HepG2 (cell line): ENCODE data around the gene SLC15A1. TPM values are rescaled to one million over a fixed set of nuclear protein-coding genes. Genes with fewer than 3 reads are reported as not detected.
"Not testable (repeated sequence)": the region's sequence is repeated elsewhere in the genome, so short reads cannot be mapped to it uniquely, and the experiment has no call there.

Experiments
- ATAC-seq: fragments of 200-7000 bp; cut with Tn5 transposase; 3 replicates; pipeline ENCODE4 v1.9.1; 2020; ENCODE audit warnings: mild to moderate bottlenecking, moderate library complexity
- BruUV-seq: library from RNA; stranded (reverse); fragments of 400-500 nt; replicated peaks from 2 replicates; lab custom pipeline; 2021; lab: Mats Ljungman, UMichigan
- CTCF ChIA-PET: fragments of 300-600 bp; formaldehyde crosslinking; extraction: SDS; loops from one replicate; lab custom pipeline; 2021; ENCODE audit warnings: low total read pairs, inconsistent platforms, low intra/inter-chr PET ratio; lab: Yijun Ruan, JAX
- POLR2A ChIA-PET: fragments of 350-600 bp; sonication (Branson Sonifier 250); formaldehyde crosslinking; loops from one replicate; lab custom pipeline; 2020; ENCODE audit warnings: antibody characterized with exemption, inconsistent platforms; lab: Yijun Ruan, JAX
- DNase-seq: peaks from one replicate; pipeline ENCODE4 v3.0.0-alpha.2; 2015; ENCODE audit warnings: low spot score
- FAIRE-seq: peaks from 3 replicates; lab custom pipeline; 2011; peaks lifted over from hg19 to GRCh38; lab: Jason Lieb, UNC
- H2AFZ ChIP-seq: one replicate; pipeline ENCODE4 v1.6.1; 2011; ENCODE audit warnings: low read length, inconsistent platforms
- H3K27ac ChIP-seq: fragments of 300-600 bp; 3 replicates; pipeline ENCODE4 v1.8.0; 2011; ENCODE audit warnings: mixed run types, mild to moderate bottlenecking, mixed read lengths, low read length, inconsistent platforms; ENCODE audit not compliant: insufficient read depth; ENCODE audit errors: extremely low read length
- H3K27me3 ChIP-seq, 2 experiments: fragments of 200-600 bp in 1 of 2; 2 replicates in 1 of 2; 3 replicates in 1 of 2; pipeline versions ENCODE4 v1.6.0 to v1.8.0; 2011; ENCODE audit warnings: low read length in 2 of 2, mild to moderate bottlenecking in 2 of 2, moderate library complexity in 2 of 2, inconsistent platforms in 1 of 2; ENCODE audit not compliant: insufficient read depth in 2 of 2, control insufficient read depth in 1 of 2
- H3K36me3 ChIP-seq, 2 experiments: fragments of 200-600 bp in 1 of 2; replicated peaks in 1 of 2; 2 replicates in 1 of 2; 3 replicates in 1 of 2; pipeline versions ENCODE4 v1.5.1 to v1.8.0; 2011; ENCODE audit warnings: low read length in 2 of 2, inconsistent platforms in 1 of 2; ENCODE audit not compliant: insufficient read depth in 2 of 2, control insufficient read depth in 1 of 2
- H3K4me1 ChIP-seq: 2 replicates; pipeline ENCODE4 v1.5.1; 2012; ENCODE audit warnings: low read length, inconsistent platforms; ENCODE audit not compliant: insufficient read depth
- H3K4me2 ChIP-seq: 2 replicates; pipeline ENCODE4 v1.6.0; 2011; ENCODE audit warnings: low read depth, low read length, inconsistent platforms
- H3K4me3 ChIP-seq, 3 experiments: fragments of 200-600 bp in 1 of 3; sonication (generic), shearing (Covaris generic) in 1 of 3; replicated peaks in 1 of 3; 2 replicates each; pipeline ENCODE4 v1.5.1; 2011 to 2016; ENCODE audit warnings: low read length in 3 of 3, inconsistent platforms in 2 of 3, low read depth in 2 of 3, mild to moderate bottlenecking in 2 of 3, control low read depth in 1 of 3, mixed read lengths in 1 of 3; ENCODE audit not compliant: insufficient read depth in 1 of 3
- H3K79me2 ChIP-seq: one replicate; pipeline ENCODE4 v1.6.1; 2011; ENCODE audit warnings: low read length, inconsistent platforms; ENCODE audit not compliant: insufficient read depth
- H3K9ac ChIP-seq: 2 replicates; pipeline ENCODE4 v1.6.0; 2011; ENCODE audit warnings: mild to moderate bottlenecking, low read depth, low read length, inconsistent platforms; ENCODE audit not compliant: insufficient read depth
- H3K9me3 ChIP-seq: 2 replicates; pipeline ENCODE4 v1.5.1; 2012; ENCODE audit warnings: mild to moderate bottlenecking, low read length
- H4K20me1 ChIP-seq: 2 replicates; pipeline ENCODE4 v1.6.0; 2011; ENCODE audit warnings: inconsistent platforms, mild to moderate bottlenecking, low read length, moderate library complexity; ENCODE audit not compliant: insufficient read depth
- ETV6 ChIP-seq: sonication (generic); formaldehyde crosslinking; conservative IDR thresholded peaks from 2 replicates; pipeline ENCODE4 v1.4.0; 2020; ENCODE audit warnings: missing genetic modification reagents
- NRL ChIP-seq: sonication (generic); formaldehyde crosslinking; IDR thresholded peaks from 2 replicates; pipeline ENCODE4 v1.5.0; 2020; ENCODE audit warnings: missing genetic modification reagents, mild to moderate bottlenecking, moderate library complexity, borderline replicate concordance
- ZNF235 ChIP-seq: sonication (generic); formaldehyde crosslinking; IDR thresholded peaks from 2 replicates; pipeline ENCODE4 v1.8.1; 2023; ENCODE audit warnings: mild to moderate bottlenecking, missing genetic modification reagents, borderline replicate concordance
- WGBS: methylation state at CpG from one replicate; pipeline ENCODE4 v1.1.6; 2017; ENCODE audit warnings: low lambda C conversion rate; 5-methylcytosine and 5-hydroxymethylcytosine counted together
- in situ Hi-C: cut with HindIII; loops from 2 replicates; pipeline ENCODE4 v1.10.0; 2017; ENCODE audit warnings: low pct_unique_long_range_greater_than_20kb; ENCODE audit not compliant: extremely low pct_ligation_motif_present
- intact Hi-C: fragments of 100-400 bp; cut with micrococcal nuclease; formaldehyde crosslinking; loops from one replicate; pipeline ENCODE4 v1.10.0; 2022; ENCODE audit not compliant: unreplicated experiment
- polyA plus RNA-seq, 8 experiments: library from polyadenylated mRNA; depleted of rRNA in 3 of 8; stranded (reverse) in 7 of 8; unstranded in 1 of 8; fragments of >200 nt; fragmentation: Illumina TruSeq in 4 of 8; extraction: Trizol in 4 of 8; gene quantifications; 2 replicates each; pipeline versions ENCODE4 v1.2.1 to v1.2.3, GENCODE V29; 2011 to 2016; ENCODE audit warnings: low read depth in 4 of 8, missing spikeins in 1 of 8, mixed read lengths in 1 of 8; ENCODE audit not compliant: insufficient read depth in 1 of 8
- total RNA-seq, 5 experiments: library from RNA; depleted of rRNA; stranded (reverse); fragments of >200 nt; fragmentation: Illumina TruSeq; extraction: Trizol; gene quantifications; 2 replicates each; pipeline ENCODE4 v1.2.3, GENCODE V29; 2016; ENCODE audit warnings: low read depth in 1 of 5
- TF ChIP-seq, protein P1 (sequence below), 2 experiments: sonication (generic) in 1 of 2; formaldehyde crosslinking in 1 of 2; IDR thresholded peaks; 2 replicates each; pipeline versions ENCODE4 v1.6.1 to v1.9.0; 2014 to 2022; ENCODE audit warnings: antibody characterized with exemption in 1 of 2, borderline replicate concordance in 1 of 2, inconsistent platforms in 1 of 2, low read depth in 1 of 2, missing genetic modification reagents in 1 of 2

Gene SLC15A1
- total and polyA plus RNA-seq, 2 of the 13 experiments (the other 11 are each of a cell fraction or from before 2014, with no cell fraction given), result 0.17 to 0.20 TPM

GRCh38 chr13:98755116-98755515, 2.6 kb upstream of the SLC15A1 start (continued):
- TF ChIP-seq, protein P1, sequence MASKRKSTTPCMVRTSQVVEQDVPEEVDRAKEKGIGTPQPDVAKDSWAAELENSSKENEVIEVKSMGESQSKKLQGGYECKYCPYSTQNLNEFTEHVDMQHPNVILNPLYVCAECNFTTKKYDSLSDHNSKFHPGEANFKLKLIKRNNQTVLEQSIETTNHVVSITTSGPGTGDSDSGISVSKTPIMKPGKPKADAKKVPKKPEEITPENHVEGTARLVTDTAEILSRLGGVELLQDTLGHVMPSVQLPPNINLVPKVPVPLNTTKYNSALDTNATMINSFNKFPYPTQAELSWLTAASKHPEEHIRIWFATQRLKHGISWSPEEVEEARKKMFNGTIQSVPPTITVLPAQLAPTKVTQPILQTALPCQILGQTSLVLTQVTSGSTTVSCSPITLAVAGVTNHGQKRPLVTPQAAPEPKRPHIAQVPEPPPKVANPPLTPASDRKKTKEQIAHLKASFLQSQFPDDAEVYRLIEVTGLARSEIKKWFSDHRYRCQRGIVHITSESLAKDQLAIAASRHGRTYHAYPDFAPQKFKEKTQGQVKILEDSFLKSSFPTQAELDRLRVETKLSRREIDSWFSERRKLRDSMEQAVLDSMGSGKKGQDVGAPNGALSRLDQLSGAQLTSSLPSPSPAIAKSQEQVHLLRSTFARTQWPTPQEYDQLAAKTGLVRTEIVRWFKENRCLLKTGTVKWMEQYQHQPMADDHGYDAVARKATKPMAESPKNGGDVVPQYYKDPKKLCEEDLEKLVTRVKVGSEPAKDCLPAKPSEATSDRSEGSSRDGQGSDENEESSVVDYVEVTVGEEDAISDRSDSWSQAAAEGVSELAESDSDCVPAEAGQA (IDR thresholded peaks at IDR 0.05; ENCODE audit: low read depth), result no peak
- TF ChIP-seq, protein P1 (CRISPR knock-in tag; IDR thresholded peaks at IDR 0.05; ENCODE audit: borderline replicate concordance), result no peak
- TF ChIP-seq ETV6 (CRISPR knock-in tag) (no peak), ZNF235 (CRISPR knock-in tag) (no peak), NRL (CRISPR knock-in tag) (no peak)
- TF ChIP-seq, all 625 proteins: peak for 0

GRCh38 chr13:98754468-98754867, 2.0 kb upstream of the SLC15A1 start:
- H3K4me2 ChIP-seq, H2AFZ ChIP-seq, in situ Hi-C loops, H3K27ac ChIP-seq, FAIRE-seq, CTCF ChIA-PET, POLR2A ChIA-PET, H3K9me3 ChIP-seq, H3K4me3 ChIP-seq, DNase-seq, H3K79me2 ChIP-seq, BruUV-seq, H3K9ac ChIP-seq, H3K4me1 ChIP-seq, H4K20me1 ChIP-seq, H3K36me3 ChIP-seq, intact Hi-C loops, ATAC-seq: not testable (repeated sequence)
- 81% methylated on average over 4 of the region's 4 CpGs for WGBS
- H3K27me3 ChIP-seq, result peaks cover 7 to 16% of the 10 kb centered on the region in 2 experiments
